ENCODE measurements around the gene SNHG17. TPM values are rescaled to one million over a fixed set of nuclear protein-coding genes. Genes with fewer than 3 reads are reported as not detected.

Gene SNHG17
- total and polyA plus RNA-seq, 2 donors from 2014 or later = 19.7 to 33.2 TPM

DNA sequence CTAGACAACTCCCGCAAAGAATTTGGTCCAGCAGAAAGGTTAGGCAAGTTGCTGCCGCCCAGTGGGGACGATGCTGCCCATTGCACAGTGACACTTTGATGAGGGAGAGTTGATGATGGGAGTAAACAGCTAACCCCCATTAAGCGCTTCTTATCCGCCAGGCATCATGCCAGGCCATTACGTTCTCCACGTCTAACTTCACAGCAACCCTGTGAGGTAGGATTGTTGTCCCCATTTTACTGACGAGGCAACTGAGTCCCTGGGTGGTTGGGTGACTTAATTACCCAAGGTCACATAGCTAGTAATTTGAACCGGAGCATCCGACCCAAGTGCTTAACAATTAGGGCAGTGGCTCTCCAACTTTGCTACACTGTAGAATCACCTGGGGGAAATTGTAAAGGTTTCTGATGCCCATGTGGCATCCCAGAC is 38.3 kb upstream of the SNHG17 start:
- Histone ChIP-seq H3K27ac (ENCODE audit: low read depth in 2 of 2, low read length in 2 of 2) (peak overlapping the region in 1 of 2 donors; percentile 76), H3K27me3 (ENCODE audit: control insufficient read depth, insufficient read depth, low read length) (no peaks in the 10 kb centered on the region), H3K4me1 (ENCODE audit: control insufficient read depth in 2 of 3, insufficient read depth in 2 of 3, low read depth in 1 of 3, low read length in 3 of 3) (peaks cover 2 to 10% (median 6%) of the 10 kb centered on the region in 3 donors), H3K9me3 (ENCODE audit: control insufficient read depth in 2 of 3, insufficient read depth in 1 of 3, low read length in 3 of 3) (no peaks in the 10 kb centered on the region), H3K9ac (ENCODE audit: low read length in 3 of 3) (peak overlapping the region; percentile 46 to 92 (median 60)), H3K4me3 (ENCODE audit: low read length in 3 of 3) (peak overlapping the region; percentile 83 to 90 (median 83)), H3K36me3 (ENCODE audit: control insufficient read depth in 2 of 3, insufficient read depth in 3 of 3, low read length in 3 of 3) (no peaks in the 10 kb centered on the region)
- no peak for DNase-seq
- intact Hi-C loops (cut with DNase I) = no loop called here
- TF ChIP-seq, protein P1, sequence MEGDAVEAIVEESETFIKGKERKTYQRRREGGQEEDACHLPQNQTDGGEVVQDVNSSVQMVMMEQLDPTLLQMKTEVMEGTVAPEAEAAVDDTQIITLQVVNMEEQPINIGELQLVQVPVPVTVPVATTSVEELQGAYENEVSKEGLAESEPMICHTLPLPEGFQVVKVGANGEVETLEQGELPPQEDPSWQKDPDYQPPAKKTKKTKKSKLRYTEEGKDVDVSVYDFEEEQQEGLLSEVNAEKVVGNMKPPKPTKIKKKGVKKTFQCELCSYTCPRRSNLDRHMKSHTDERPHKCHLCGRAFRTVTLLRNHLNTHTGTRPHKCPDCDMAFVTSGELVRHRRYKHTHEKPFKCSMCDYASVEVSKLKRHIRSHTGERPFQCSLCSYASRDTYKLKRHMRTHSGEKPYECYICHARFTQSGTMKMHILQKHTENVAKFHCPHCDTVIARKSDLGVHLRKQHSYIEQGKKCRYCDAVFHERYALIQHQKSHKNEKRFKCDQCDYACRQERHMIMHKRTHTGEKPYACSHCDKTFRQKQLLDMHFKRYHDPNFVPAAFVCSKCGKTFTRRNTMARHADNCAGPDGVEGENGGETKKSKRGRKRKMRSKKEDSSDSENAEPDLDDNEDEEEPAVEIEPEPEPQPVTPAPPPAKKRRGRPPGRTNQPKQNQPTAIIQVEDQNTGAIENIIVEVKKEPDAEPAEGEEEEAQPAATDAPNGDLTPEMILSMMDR (IDR thresholded peaks at IDR 0.05; ENCODE audit: borderline replicate concordance, extremely low read depth, insufficient read depth) = no peak
- FAIRE-seq = no peak

DNA sequence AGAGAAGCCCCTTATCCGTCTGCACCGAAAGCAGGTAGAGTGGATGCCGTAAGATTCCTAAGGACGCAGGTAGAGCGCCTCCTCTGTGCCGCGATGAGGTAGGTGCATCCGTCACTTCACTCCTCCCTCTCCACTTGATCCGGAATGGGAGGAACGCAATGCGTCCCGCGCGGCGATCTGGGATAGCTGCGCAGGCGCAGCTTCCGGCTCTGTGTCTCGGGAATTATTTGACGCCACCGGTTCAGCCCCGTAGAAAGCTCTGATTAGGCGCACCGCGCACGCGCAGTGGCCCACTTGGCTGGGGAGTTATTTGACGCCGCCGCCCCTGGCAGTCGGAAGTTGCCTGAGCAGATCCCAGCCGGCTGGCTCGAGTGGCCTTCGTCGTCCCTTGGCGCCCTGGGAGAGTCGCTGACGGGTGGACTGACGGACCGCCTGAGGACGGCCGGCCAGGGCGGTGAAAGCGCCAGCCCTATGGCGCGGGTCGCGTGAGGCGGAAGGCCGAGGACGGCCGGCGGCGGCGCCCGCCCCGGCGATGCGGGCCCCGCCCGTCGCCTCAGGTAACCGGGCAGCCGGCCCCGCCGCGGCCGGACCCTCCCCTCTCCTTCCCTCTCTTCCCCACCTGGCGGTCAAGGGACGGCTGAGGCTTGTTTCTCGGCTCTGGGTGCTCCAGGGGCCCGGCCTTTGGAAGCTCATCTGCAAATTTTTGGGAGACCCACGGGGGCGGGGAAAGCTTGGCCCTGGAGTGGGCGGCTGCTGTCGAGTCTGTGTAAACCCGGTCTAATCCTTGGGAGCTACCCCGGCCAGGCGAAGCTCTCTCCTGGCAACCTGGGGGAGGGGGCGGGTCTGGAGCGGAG is 37.6 kb upstream of the SNHG17 start, which contains the start of gene RALGAPB:
TSS of gene RALGAPB (plus strand) at position 331 of the 854 bp plus-strand sequence. CDS start 15,590 bp downstream, outside the sequence.
- FAIRE-seq (peak; percentile 32), DNase-seq (peak; percentile 99 to 100 (median 100))
- TF ChIP-seq, protein P1 (IDR thresholded peaks at IDR 0.05; ENCODE audit: borderline replicate concordance, extremely low read depth, insufficient read depth) = peak; percentile 26
- Histone ChIP-seq H3K4me3 (ENCODE audit: low read length in 3 of 3) (peak within 1 kb of the TSS; percentile 83 to 91 (median 87)), H3K9me3 (ENCODE audit: control insufficient read depth in 2 of 3, insufficient read depth in 1 of 3, low read length in 3 of 3) (no peaks in the 10 kb centered on the region), H3K4me1 (ENCODE audit: control insufficient read depth in 2 of 3, insufficient read depth in 2 of 3, low read depth in 1 of 3, low read length in 3 of 3) (peaks cover 2 to 10% (median 6%) of the 10 kb centered on the region in 3 donors), H3K27ac (ENCODE audit: low read depth in 2 of 2, low read length in 2 of 2) (peak within 1 kb of the TSS; percentile 83 to 90), H3K36me3 (ENCODE audit: control insufficient read depth in 2 of 3, insufficient read depth in 3 of 3, low read length in 3 of 3) (no peaks in the 10 kb centered on the region), H3K9ac (ENCODE audit: low read length in 3 of 3) (peak within 1 kb of the TSS; percentile 66 to 92 (median 86)), H3K27me3 (ENCODE audit: control insufficient read depth, insufficient read depth, low read length) (no peaks in the 10 kb centered on the region)
- intact Hi-C loops (cut with DNase I) = no loop called here

DNA sequence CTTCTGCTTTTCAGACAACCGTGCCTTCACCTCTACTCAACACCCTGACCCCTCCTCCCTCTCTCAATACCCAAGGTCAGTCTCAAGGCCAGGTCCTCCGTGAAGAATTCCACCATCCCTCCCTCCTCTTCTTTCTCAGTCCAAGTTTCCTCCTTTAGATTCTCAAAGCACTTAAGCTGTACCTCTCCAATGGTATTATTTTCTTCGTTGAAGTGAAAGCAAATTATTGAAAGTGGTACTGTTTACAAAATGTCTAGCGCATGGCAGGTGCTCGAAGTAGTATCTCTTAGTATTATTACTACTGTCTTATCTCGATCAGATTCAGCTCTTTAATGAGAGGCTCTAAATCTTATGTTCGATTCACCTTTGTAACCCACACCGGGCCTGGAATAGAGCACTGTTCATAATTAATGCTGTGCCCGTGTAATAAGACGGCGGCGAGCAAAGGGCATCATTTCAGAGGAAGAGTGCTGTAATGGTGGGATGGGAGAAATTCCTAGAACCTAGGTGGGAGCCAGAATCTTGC is 36.9 kb upstream of the SNHG17 start:
- Histone ChIP-seq H3K9ac (ENCODE audit: low read length in 3 of 3) (peak overlapping the region; percentile 43 to 86 (median 66)), H3K36me3 (ENCODE audit: control insufficient read depth in 2 of 3, insufficient read depth in 3 of 3, low read length in 3 of 3) (no peaks in the 10 kb centered on the region), H3K4me3 (ENCODE audit: low read length in 3 of 3) (peak overlapping the region; percentile 83 to 91 (median 87)), H3K27ac (ENCODE audit: low read depth in 2 of 2, low read length in 2 of 2) (peak overlapping the region; percentile 60 to 83), H3K9me3 (ENCODE audit: control insufficient read depth in 2 of 3, insufficient read depth in 1 of 3, low read length in 3 of 3) (no peaks in the 10 kb centered on the region), H3K27me3 (ENCODE audit: control insufficient read depth, insufficient read depth, low read length) (no peaks in the 10 kb centered on the region), H3K4me1 (ENCODE audit: control insufficient read depth in 2 of 3, insufficient read depth in 2 of 3, low read depth in 1 of 3, low read length in 3 of 3) (peaks cover 2 to 10% (median 6%) of the 10 kb centered on the region in 3 donors)
- TF ChIP-seq, protein P1 (IDR thresholded peaks at IDR 0.05; ENCODE audit: borderline replicate concordance, extremely low read depth, insufficient read depth) = no peak
- FAIRE-seq (no peak), DNase-seq (peak in 1 of 5 donors; percentile 36)
- intact Hi-C loops (cut with DNase I) = no loop called here
